Erythroblast (primary cell): ENCODE results near the gene IPCEF1.

Experiments used
- DNase-seq, 2 experiments: peaks; one replicate each; lab custom pipeline; 2025; lab: John Stamatoyannopoulos, UW
- GATA1 ChIP-seq: IDR thresholded peaks from 2 replicates; pipeline ENCODE4 v1.6.1; 2011; ENCODE audit warnings: low read depth, mild to moderate bottlenecking, control low read depth, low read length, moderate library complexity
- POLR2A ChIP-seq: IDR thresholded peaks from 2 replicates; pipeline ENCODE4 v1.6.1; 2011; ENCODE audit warnings: mild to moderate bottlenecking, low read length

Gene IPCEF1

GRCh38 chr6:154123155-154123956, 233.2 kb downstream of the IPCEF1 start:
- TF ChIP-seq POLR2A (no peak), GATA1 (no peak)
- no peak for DNase-seq

- TF ChIP-seq GATA1: no peak
- no peak for TF ChIP-seq POLR2A
- no peak for DNase-seq
Measured at GRCh38 chr6:154122195-154122925, 234.2 kb downstream of the IPCEF1 start.

DNA sequence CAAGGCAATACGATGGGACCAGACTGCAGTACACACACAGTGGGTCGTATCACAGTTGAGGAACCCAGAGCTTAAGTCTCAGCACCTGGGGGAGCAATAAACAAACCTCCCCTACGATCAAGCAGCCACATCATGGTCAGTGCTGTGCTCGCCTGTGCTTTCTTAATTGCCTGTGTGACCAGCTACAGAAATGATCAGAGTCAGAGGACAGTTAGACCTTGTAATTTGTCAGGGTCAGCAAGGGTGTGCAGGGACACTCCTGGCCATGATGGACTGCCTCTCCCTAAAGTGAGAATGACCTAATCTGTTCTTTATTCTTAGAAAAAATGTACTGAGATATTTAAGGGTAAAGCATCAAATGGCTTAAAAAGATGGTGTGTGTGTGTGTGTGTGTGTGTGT, 239.1 kb downstream of the IPCEF1 start:
- TF ChIP-seq GATA1 (no peak), POLR2A (no peak)
- DNase-seq: no peak

DNA sequence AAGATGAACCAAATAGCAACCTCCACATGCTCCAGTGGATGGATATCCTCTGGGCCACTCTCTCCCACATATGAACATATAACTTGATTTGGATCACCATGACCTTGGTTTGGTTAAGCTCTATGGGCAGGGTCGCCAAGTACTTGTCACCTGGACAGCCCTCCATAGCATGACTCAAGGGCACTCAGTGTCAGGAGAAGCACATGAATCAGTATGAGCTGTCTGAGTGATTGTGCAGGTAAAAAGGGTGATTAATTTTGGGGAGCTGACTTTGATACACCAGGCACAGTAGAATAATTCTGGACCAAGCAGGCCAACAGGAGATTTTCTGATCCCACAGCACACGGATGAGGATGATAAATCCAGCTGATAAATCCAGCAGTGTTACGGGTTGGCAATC, 243.2 kb downstream of the IPCEF1 start:
- no peak for DNase-seq
- no peak for TF ChIP-seq POLR2A
- no peak for TF ChIP-seq GATA1

- DNase-seq: no peak
- TF ChIP-seq GATA1 (no peak), POLR2A (no peak)
Measured at GRCh38 chr6:154112181-154112809, 244.3 kb downstream of the IPCEF1 start.

- TF ChIP-seq POLR2A: no peak
- no peak for TF ChIP-seq GATA1
- DNase-seq: no peak
Measured at GRCh38 chr6:154111025-154111424, 245.6 kb downstream of the IPCEF1 start.

DNA sequence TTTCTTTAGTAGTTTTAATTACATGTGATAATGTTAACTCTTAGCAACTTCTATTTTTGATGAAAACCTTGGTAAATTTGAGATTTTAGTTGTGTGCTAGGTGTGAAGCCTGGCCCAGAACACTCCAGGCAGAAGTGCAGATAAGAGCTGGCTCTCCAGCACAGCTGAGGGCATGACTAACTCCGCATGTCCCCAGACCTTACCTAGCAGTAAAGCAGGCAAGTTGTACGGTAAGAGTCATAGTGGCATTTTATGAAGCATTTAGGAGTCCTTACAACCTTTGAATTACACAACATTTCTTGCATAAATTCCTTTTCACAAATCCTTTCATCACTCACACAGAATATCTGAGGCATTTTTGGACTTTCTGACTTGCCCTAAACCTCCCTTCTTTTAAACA, 250.4 kb downstream of the IPCEF1 start:
- TF ChIP-seq POLR2A (no peak), GATA1 (no peak)
- DNase-seq: no peak
